ENCODE data around the gene MX2.

The MX2 gene

DNA sequence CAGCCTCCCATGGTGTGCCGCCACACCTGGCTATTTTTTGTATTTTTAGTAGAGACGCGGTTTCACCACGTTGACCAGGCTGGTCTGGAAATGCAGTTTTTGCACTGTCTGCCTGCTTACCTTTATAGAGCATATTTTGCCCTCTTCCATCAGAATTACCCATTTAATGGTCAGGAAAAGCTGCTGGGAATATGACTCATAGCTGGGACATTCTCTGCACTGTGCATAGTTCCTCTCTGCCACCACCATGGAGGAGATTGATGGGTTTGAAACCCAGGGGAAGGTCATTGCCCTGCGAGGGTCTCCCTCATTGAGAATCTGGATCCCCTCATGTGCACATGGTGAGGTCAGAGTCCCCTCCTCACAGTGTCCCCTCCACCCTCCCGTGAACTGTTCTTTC lies 96.3 kb downstream of the MX2 start:
- H3K4me3 ChIP-seq (ENCODE audit: low read length): no peak overlapping the region
- no peak for DNase-seq (ENCODE audit: low read depth)
- TF ChIP-seq, protein P1, sequence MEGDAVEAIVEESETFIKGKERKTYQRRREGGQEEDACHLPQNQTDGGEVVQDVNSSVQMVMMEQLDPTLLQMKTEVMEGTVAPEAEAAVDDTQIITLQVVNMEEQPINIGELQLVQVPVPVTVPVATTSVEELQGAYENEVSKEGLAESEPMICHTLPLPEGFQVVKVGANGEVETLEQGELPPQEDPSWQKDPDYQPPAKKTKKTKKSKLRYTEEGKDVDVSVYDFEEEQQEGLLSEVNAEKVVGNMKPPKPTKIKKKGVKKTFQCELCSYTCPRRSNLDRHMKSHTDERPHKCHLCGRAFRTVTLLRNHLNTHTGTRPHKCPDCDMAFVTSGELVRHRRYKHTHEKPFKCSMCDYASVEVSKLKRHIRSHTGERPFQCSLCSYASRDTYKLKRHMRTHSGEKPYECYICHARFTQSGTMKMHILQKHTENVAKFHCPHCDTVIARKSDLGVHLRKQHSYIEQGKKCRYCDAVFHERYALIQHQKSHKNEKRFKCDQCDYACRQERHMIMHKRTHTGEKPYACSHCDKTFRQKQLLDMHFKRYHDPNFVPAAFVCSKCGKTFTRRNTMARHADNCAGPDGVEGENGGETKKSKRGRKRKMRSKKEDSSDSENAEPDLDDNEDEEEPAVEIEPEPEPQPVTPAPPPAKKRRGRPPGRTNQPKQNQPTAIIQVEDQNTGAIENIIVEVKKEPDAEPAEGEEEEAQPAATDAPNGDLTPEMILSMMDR (IDR thresholded peaks at IDR 0.05; ENCODE audit: insufficient read depth, low read depth, low read length, missing control alignments): no peak

DNA sequence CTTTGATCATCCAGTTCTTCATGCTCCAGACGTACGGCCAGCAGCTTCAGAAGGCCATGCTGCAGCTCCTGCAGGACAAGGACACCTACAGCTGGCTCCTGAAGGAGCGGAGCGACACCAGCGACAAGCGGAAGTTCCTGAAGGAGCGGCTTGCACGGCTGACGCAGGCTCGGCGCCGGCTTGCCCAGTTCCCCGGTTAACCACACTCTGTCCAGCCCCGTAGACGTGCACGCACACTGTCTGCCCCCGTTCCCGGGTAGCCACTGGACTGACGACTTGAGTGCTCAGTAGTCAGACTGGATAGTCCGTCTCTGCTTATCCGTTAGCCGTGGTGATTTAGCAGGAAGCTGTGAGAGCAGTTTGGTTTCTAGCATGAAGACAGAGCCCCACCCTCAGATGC lies 96.7 kb downstream of the MX2 start:
- TF ChIP-seq, protein P1 (IDR thresholded peaks at IDR 0.05; ENCODE audit: insufficient read depth, low read depth, low read length, missing control alignments): no peak
- no peak overlapping the region for H3K4me3 ChIP-seq (ENCODE audit: low read length)
- DNase-seq (ENCODE audit: low read depth): no peak

All from epithelial cell of esophagus (primary cell).